DND-41 (cell line): ENCODE results near the gene OR1M1.

Experiments used
- ATAC-seq: fragments of 200-7000 bp; cut with Tn5 transposase; 3 replicates; pipeline ENCODE4 v1.9.1; 2021; ENCODE audit warnings: low read depth; ENCODE audit not compliant: insufficient read depth
- DNase-seq: peaks from one replicate; pipeline ENCODE4 v3.0.0-alpha.2; 2020
- H2AFZ ChIP-seq: 2 replicates; pipeline ENCODE4 v1.6.0; 2012; ENCODE audit warnings: low read depth, low read length
- H3K27ac ChIP-seq: 2 replicates; pipeline ENCODE4 v1.5.1; 2012; ENCODE audit warnings: low read length, inconsistent platforms
- H3K27me3 ChIP-seq: fragments of 200-600 bp; sonication (generic); 2 replicates; pipeline ENCODE4 v1.6.0; 2012; ENCODE audit warnings: low read length, mild to moderate bottlenecking, inconsistent platforms; ENCODE audit not compliant: insufficient read depth, poor library complexity
- H3K36me3 ChIP-seq: 2 replicates; pipeline ENCODE4 v1.5.1; 2012; ENCODE audit warnings: low read length, inconsistent platforms; ENCODE audit not compliant: insufficient read depth
- H3K4me1 ChIP-seq: 2 replicates; pipeline ENCODE4 v1.5.1; 2012; ENCODE audit warnings: mild to moderate bottlenecking, low read length; ENCODE audit not compliant: insufficient read depth
- H3K4me2 ChIP-seq: 2 replicates; pipeline ENCODE4 v1.6.0; 2012; ENCODE audit warnings: mild to moderate bottlenecking, moderate library complexity, low read length, inconsistent platforms; ENCODE audit not compliant: insufficient read depth
- H3K4me3 ChIP-seq, 2 experiments: fragments of 200-600 bp in 1 of 2; shearing (Covaris generic) in 1 of 2; 2 replicates each; pipeline ENCODE4 v1.5.1; 2012 to 2016; ENCODE audit warnings: inconsistent platforms in 2 of 2, low read length in 2 of 2, mild to moderate bottlenecking in 2 of 2, low read depth in 1 of 2, moderate library complexity in 1 of 2
- H3K79me2 ChIP-seq: 2 replicates; pipeline ENCODE4 v1.6.0; 2012; ENCODE audit warnings: low read length, inconsistent platforms; ENCODE audit not compliant: insufficient read depth
- H3K9ac ChIP-seq: 2 replicates; pipeline ENCODE4 v1.6.0; 2012; ENCODE audit warnings: low read depth, mild to moderate bottlenecking, inconsistent platforms, low read length, moderate library complexity
- H3K9me3 ChIP-seq: 2 replicates; pipeline ENCODE4 v1.5.1; 2012; ENCODE audit warnings: low read length, moderate library complexity, mild to moderate bottlenecking, inconsistent platforms; ENCODE audit not compliant: insufficient read depth, severe bottlenecking
- H4K20me1 ChIP-seq: 2 replicates; pipeline ENCODE4 v1.6.0; 2012; ENCODE audit warnings: low read length; ENCODE audit not compliant: insufficient read depth
- EZH2 ChIP-seq: IDR thresholded peaks from 3 replicates; pipeline ENCODE4 v1.6.1; 2012; ENCODE audit warnings: borderline replicate concordance, low read depth, mild to moderate bottlenecking, moderate library complexity, low read length, inconsistent platforms; ENCODE audit not compliant: severe bottlenecking
- TF ChIP-seq, protein P1 (sequence below): IDR thresholded peaks from 2 replicates; pipeline ENCODE4 v1.5.1; 2012; ENCODE audit warnings: borderline replicate concordance, low read length, moderate library complexity, mild to moderate bottlenecking; ENCODE audit not compliant: poor library complexity, severe bottlenecking; ENCODE audit errors: extremely low read depth

OR1M1 gene

DNA sequence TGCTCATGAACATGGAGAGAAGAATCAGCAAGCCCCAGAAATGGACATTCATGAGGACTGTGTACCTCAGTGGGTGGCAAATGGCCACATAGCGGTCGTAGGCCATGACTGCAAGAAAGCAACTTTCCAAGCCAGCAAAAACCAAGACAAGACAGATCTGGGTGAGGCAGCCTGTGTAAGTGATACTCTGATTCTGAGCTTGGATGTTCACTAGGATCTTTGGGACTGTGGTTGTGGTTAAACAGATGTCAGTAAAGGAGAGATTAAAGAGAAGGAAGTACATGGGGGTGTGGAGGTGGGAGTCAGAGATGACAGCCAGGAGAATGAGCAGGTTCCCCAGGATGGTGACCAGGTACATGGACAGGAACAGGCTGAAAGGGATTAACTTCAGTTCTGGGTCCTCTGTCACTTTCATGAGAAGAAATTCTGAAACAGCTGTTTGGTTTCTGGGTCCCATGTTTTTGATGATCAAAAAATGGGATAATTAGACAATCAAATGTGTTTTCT lies 28.5 kb downstream of the OR1M1 start, which contains the start of gene OR7G1:
Gene OR7G1, minus strand, starts transcription at position 457 of the 507 bp plus-strand sequence. Its CDS starts 0 bp downstream, at position 457.
- no peak within 1 kb of the TSS for H3K4me3 ChIP-seq
- H3K79me2 ChIP-seq: no peaks in the 10 kb centered on the region
- no peaks in the 10 kb centered on the region for H4K20me1 ChIP-seq
- no peak within 1 kb of the TSS for H3K27ac ChIP-seq
- no peak within 1 kb of the TSS for H3K4me2 ChIP-seq
- ATAC-seq (peak; percentile 37; the same call in 2 of the 3 replicates), DNase-seq (no peak)
- no peaks in the 10 kb centered on the region for H3K4me1 ChIP-seq
- no peak for TF ChIP-seq EZH2
- TF ChIP-seq, protein P1, sequence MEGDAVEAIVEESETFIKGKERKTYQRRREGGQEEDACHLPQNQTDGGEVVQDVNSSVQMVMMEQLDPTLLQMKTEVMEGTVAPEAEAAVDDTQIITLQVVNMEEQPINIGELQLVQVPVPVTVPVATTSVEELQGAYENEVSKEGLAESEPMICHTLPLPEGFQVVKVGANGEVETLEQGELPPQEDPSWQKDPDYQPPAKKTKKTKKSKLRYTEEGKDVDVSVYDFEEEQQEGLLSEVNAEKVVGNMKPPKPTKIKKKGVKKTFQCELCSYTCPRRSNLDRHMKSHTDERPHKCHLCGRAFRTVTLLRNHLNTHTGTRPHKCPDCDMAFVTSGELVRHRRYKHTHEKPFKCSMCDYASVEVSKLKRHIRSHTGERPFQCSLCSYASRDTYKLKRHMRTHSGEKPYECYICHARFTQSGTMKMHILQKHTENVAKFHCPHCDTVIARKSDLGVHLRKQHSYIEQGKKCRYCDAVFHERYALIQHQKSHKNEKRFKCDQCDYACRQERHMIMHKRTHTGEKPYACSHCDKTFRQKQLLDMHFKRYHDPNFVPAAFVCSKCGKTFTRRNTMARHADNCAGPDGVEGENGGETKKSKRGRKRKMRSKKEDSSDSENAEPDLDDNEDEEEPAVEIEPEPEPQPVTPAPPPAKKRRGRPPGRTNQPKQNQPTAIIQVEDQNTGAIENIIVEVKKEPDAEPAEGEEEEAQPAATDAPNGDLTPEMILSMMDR: no peak
- no peaks in the 10 kb centered on the region for H3K27me3 ChIP-seq
- no peaks in the 10 kb centered on the region for H3K36me3 ChIP-seq
- H3K9me3 ChIP-seq: no peaks in the 10 kb centered on the region
- H3K9ac ChIP-seq: no peak within 1 kb of the TSS
- H2AFZ ChIP-seq: no peak within 1 kb of the TSS

DNA sequence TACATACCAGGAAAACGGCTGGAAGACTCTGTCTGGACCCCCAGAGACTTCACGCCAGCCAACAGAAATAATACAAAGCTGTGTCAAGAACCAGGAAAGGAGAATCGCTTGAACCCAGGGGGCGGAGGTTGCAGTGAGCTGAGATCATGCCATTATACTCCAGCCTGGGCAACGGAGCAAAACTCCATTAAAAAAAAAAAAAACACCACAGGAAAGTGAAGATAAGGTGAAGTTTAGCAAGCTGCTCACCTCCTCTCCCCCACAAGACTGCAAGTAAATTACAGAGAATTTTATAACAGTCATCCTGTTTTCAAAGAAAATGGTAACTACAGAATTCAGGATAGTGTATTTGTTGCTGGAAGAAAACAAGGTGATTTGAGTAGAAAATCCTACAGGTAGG lies 29.7 kb downstream of the OR1M1 start:
- Histone ChIP-seq H3K4me1 (no peaks in the 10 kb centered on the region), H3K27ac (no peak overlapping the region), H3K9me3 (no peaks in the 10 kb centered on the region), H3K79me2 (no peaks in the 10 kb centered on the region), H3K9ac (no peak overlapping the region), H3K4me2 (no peak overlapping the region), H3K4me3 (no peak overlapping the region), H4K20me1 (no peaks in the 10 kb centered on the region), H3K27me3 (no peaks in the 10 kb centered on the region), H2AFZ (no peak overlapping the region), H3K36me3 (no peaks in the 10 kb centered on the region)
- ATAC-seq (no peak), DNase-seq (no peak)
- TF ChIP-seq, protein P1: no peak
- no peak for TF ChIP-seq EZH2

DNA sequence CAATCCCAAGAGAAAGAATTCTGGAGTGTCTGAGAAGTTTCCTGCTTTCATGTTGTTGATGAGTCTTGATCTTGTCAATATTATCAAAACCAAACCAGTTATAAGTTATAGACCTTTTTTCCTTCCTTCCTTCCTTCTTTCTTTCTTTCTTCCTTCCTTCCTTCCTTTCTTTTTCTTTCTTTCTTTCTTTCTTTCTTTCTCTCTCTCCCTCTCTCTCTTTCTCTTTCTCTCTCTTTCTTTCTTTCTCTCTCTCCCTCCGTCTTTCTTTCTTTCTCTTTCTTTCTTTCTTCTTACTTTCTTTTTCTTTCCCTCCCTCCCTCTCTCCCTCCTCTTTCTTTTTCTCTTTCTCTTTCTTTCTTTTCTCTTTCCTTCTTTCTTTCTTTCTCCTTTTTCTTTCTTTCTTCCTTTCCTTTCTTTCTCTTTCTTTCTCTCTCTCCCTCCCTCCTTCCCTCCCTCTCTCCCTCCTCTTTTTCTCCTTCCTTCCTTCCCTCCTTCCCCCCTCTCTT lies 40.1 kb downstream of the OR1M1 start, which contains the start of gene OR7G3:
Gene OR7G3, minus strand, starts transcription at position 51 of the 506 bp plus-strand sequence. Its CDS starts 0 bp downstream, at position 51.
- ATAC-seq (no peak), DNase-seq (no peak)
- Histone ChIP-seq H3K4me3 (no peak within 1 kb of the TSS), H3K4me1 (no peaks in the 10 kb centered on the region), H3K79me2 (no peaks in the 10 kb centered on the region), H2AFZ (no peak within 1 kb of the TSS), H3K4me2 (no peak within 1 kb of the TSS), H3K27me3 (no peaks in the 10 kb centered on the region), H3K9me3 (no peaks in the 10 kb centered on the region), H3K9ac (no peak within 1 kb of the TSS), H3K36me3 (no peaks in the 10 kb centered on the region), H4K20me1 (no peaks in the 10 kb centered on the region), H3K27ac (no peak within 1 kb of the TSS)
- no peak for TF ChIP-seq EZH2
- TF ChIP-seq, protein P1: no peak
